NCI-H2227 (cell line): ENCODE results near the gene UNCX.

ENCODE experiments used
- DNase-seq: peaks from one replicate; lab custom pipeline; 2025; ENCODE audit not compliant: unreplicated experiment; lab: John Stamatoyannopoulos, UW

UNCX gene

GRCh38 chr7:1214516-1214915 is 18.2 kb upstream of the UNCX start:
- no peak for DNase-seq

- DNase-seq, result no peak
These were observed 14.0 kb upstream of the UNCX start for GRCh38 chr7:1218541-1219165.

GRCh38 chr7:1219498-1219897 is 13.2 kb upstream of the UNCX start:
- DNase-seq, result no peak

- no peak for DNase-seq
These were observed 12.5 kb upstream of the UNCX start for GRCh38 chr7:1220000-1220726.

- DNase-seq, result no peak
These were observed 11.5 kb upstream of the UNCX start for GRCh38 chr7:1220977-1221745.

GRCh38 chr7:1223196-1223981 is 9.3 kb upstream of the UNCX start:
- DNase-seq, result no peak

GRCh38 chr7:1224086-1224716 is 8.5 kb upstream of the UNCX start:
- DNase-seq, result no peak

- no peak for DNase-seq
These were observed 7.6 kb upstream of the UNCX start for GRCh38 chr7:1225030-1225429.

- DNase-seq, result no peak
These were observed 7.1 kb upstream of the UNCX start for GRCh38 chr7:1225441-1226185.

- no peak for DNase-seq
These were observed 6.3 kb upstream of the UNCX start for GRCh38 chr7:1226186-1226901.

GRCh38 chr7:1227071-1227804 is 5.4 kb upstream of the UNCX start:
- DNase-seq, result no peak

GRCh38 chr7:1227814-1228544 is 4.7 kb upstream of the UNCX start:
- no peak for DNase-seq

- DNase-seq, result no peak
These were observed 4.0 kb upstream of the UNCX start for GRCh38 chr7:1228545-1229201.

GRCh38 chr7:1229202-1229947 is 3.3 kb upstream of the UNCX start:
- DNase-seq, result no peak

GRCh38 chr7:1229956-1230355 is 2.7 kb upstream of the UNCX start:
- no peak for DNase-seq

- peak; percentile 31 for DNase-seq
These were observed 2.1 kb upstream of the UNCX start for GRCh38 chr7:1230411-1231213.
